ENCODE results near the gene PTTG1IP. TPM values are rescaled to one million over a fixed set of nuclear protein-coding genes. Genes with fewer than 3 reads are reported as not detected.
"Not testable (repeated sequence)": the region's sequence is repeated elsewhere in the genome, so short reads cannot be mapped to it uniquely, and the experiment has no call there.

Gene PTTG1IP
- total RNA-seq, 2 donors from 2014 or later = 216 to 244 TPM

GRCh38 chr21:44916965-44917364 is 43.5 kb upstream of the PTTG1IP start:
- Histone ChIP-seq H3K9me3 (no peaks in the 10 kb centered on the region), H3K4me3 (no peak overlapping the region), H3K27me3 (replicated peaks; ENCODE audit: insufficient read depth) (no peaks in the 10 kb centered on the region), H3K36me3 (no peaks in the 10 kb centered on the region), H3K27ac (no peak overlapping the region), H3K4me1 (replicated peaks) (no peaks in the 10 kb centered on the region)
- peak; percentile 18 for TF ChIP-seq POLR2AphosphoS5 (IDR thresholded peaks at IDR 0.05)
- no peak for TF ChIP-seq CTCF (IDR thresholded peaks at IDR 0.05)
- WGBS = 41% methylated on average over 7 of the region's 7 CpGs
- DNase-seq (ENCODE audit: low spot score) = no peak
- intact Hi-C loops (cut with DNase I) = no loop called here

GRCh38 chr21:44914176-44914874 is 40.8 kb upstream of the PTTG1IP start:
- intact Hi-C loops (cut with DNase I) = no loop called here
- peaks cover 14% of the 10 kb centered on the region for H3K4me1 ChIP-seq (replicated peaks)
- WGBS = 84% methylated on average over 18 of the region's 18 CpGs
- no peak overlapping the region for H3K27ac ChIP-seq
- H3K36me3 ChIP-seq = no peaks in the 10 kb centered on the region
- H3K9me3 ChIP-seq = no peaks in the 10 kb centered on the region
- H3K27me3 ChIP-seq (replicated peaks; ENCODE audit: insufficient read depth) = no peaks in the 10 kb centered on the region
- no peak for DNase-seq (ENCODE audit: low spot score)
- H3K4me3 ChIP-seq = no peak overlapping the region
- no peak for TF ChIP-seq POLR2A (IDR thresholded peaks at IDR 0.05)
- no peak for TF ChIP-seq POLR2AphosphoS5 (IDR thresholded peaks at IDR 0.05)
- no peak for TF ChIP-seq CTCF (IDR thresholded peaks at IDR 0.05)

- no peak for DNase-seq (ENCODE audit: low spot score)
- intact Hi-C loops (cut with DNase I) = no loop called here
- TF ChIP-seq POLR2A (IDR thresholded peaks at IDR 0.05) = no peak
- no peak for TF ChIP-seq POLR2AphosphoS5 (IDR thresholded peaks at IDR 0.05)
- no peak for TF ChIP-seq CTCF (IDR thresholded peaks at IDR 0.05)
- peaks cover 14% of the 10 kb centered on the region for H3K4me1 ChIP-seq (replicated peaks)
- H3K36me3 ChIP-seq = no peaks in the 10 kb centered on the region
- 81% methylated on average over 6 of the region's 7 CpGs for WGBS
- no peaks in the 10 kb centered on the region for H3K27me3 ChIP-seq (replicated peaks; ENCODE audit: insufficient read depth)
- H3K4me3 ChIP-seq = no peak overlapping the region
- H3K9me3 ChIP-seq = no peaks in the 10 kb centered on the region
- no peak overlapping the region for H3K27ac ChIP-seq
These were observed 40.1 kb upstream of the PTTG1IP start for GRCh38 chr21:44913425-44914175.

GRCh38 chr21:44912506-44913412 is 39.3 kb upstream of the PTTG1IP start:
- H3K36me3 ChIP-seq; H3K27me3 ChIP-seq (replicated peaks; ENCODE audit: insufficient read depth); intact Hi-C loops (cut with DNase I); H3K4me3 ChIP-seq; H3K27ac ChIP-seq; DNase-seq (ENCODE audit: low spot score); H3K9me3 ChIP-seq: not testable (repeated sequence)
- 66% methylated on average over 10 of the region's 25 CpGs for WGBS
- peaks cover 14% of the 10 kb centered on the region for H3K4me1 ChIP-seq (replicated peaks)

- TF ChIP-seq CTCF (IDR thresholded peaks at IDR 0.05) (no peak), POLR2AphosphoS5 (IDR thresholded peaks at IDR 0.05) (no peak), POLR2A (IDR thresholded peaks at IDR 0.05) (no peak)
- Histone ChIP-seq H3K4me1 (replicated peaks) (peaks cover 14% of the 10 kb centered on the region), H3K27ac (peak overlapping the region; percentile 39 to 64), H3K9me3 (no peaks in the 10 kb centered on the region), H3K4me3 (no peak overlapping the region), H3K27me3 (replicated peaks; ENCODE audit: insufficient read depth) (no peaks in the 10 kb centered on the region), H3K36me3 (no peaks in the 10 kb centered on the region)
- intact Hi-C loops (cut with DNase I) = no loop called here
- WGBS = 27% methylated on average over 8 of the region's 8 CpGs
- no peak for DNase-seq (ENCODE audit: low spot score)
These were observed 38.6 kb upstream of the PTTG1IP start for GRCh38 chr21:44912158-44912473.

All from prostate gland (tissue), 2 donors.